Transverse colon (tissue), 3 donors: Measurements from ENCODE around the gene TNRC6A.

Experiments
- CTCF ChIP-seq, 5 experiments: fragments of 200-600 bp in 3 of 5; fragments of 450-650 bp in 2 of 5; sonication (generic) in 3 of 5; IDR thresholded peaks; 1 replicate in 2 of 5; 2 replicates in 3 of 5; pipeline ENCODE4 v1.5.1; 2016 to 2017; ENCODE audit warnings: antibody characterized with exemption in 5 of 5, inconsistent platforms in 3 of 5, mild to moderate bottlenecking in 2 of 5, moderate library complexity in 1 of 5
- EP300 ChIP-seq: sonication (generic); formaldehyde crosslinking; IDR thresholded peaks from one replicate; pipeline ENCODE4 v1.6.1; 2017; ENCODE audit warnings: antibody characterized with exemption, low read depth
- POLR2A ChIP-seq: fragments of 450-650 bp; IDR thresholded peaks from one replicate; pipeline ENCODE4 v1.6.1; 2016; ENCODE audit warnings: antibody characterized with exemption, mild to moderate bottlenecking, moderate library complexity

GRCh38 chr16:24737391-24737871, 8.0 kb downstream of the TNRC6A start:
- TF ChIP-seq POLR2A (no peak), CTCF (IDR thresholded peaks at IDR 0.05) (no peak), EP300 (no peak)
